ENCODE results near the gene PNKD.

DNA sequence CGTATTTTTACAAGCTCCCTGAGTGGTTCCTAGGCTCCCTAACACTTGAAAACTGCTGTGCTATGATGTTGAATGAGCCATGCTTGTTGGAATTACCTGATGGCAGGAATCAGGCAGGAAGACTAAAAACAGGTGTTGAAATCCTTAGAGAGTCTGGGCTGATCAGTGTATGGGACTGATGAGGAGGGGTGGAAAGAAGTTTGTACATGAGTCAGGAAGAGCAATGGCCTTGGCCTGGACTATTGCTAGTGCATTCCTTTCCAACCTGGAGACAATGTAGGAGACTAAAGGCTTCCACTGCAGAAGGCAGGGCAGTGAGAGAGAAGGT lies 46.9 kb downstream of the PNKD start:
- TF ChIP-seq POLR2A (IDR thresholded peaks at IDR 0.05; ENCODE audit: low read depth) (no peak), CTCF (IDR thresholded peaks at IDR 0.05) (no peak), EP300 (IDR thresholded peaks at IDR 0.05) (no peak), POLR2AphosphoS5 (IDR thresholded peaks at IDR 0.05) (no peak)

All from esophagus muscularis mucosa (tissue), 4 donors.